Osteocyte (in vitro differentiated cells): ENCODE data around the gene RHEX. TPM values are rescaled to one million over a fixed set of nuclear protein-coding genes. Genes with fewer than 3 reads are reported as not detected.

ENCODE experiments used
- DNase-seq: peaks from one replicate; pipeline ENCODE4 v3.0.0; 2021; ENCODE audit warnings: mixed read lengths; ENCODE audit not compliant: unreplicated experiment; ENCODE audit errors: extremely low spot score
- H3K27ac Mint-ChIP-seq: one replicate; pipeline ENCODE4 v1.8.0; 2021; ENCODE audit warnings: mild to moderate bottlenecking, mixed read lengths; ENCODE audit not compliant: unreplicated experiment
- H3K27me3 Mint-ChIP-seq: one replicate; pipeline ENCODE4 v1.8.0; 2021; ENCODE audit warnings: mixed read lengths; ENCODE audit not compliant: unreplicated experiment
- H3K36me3 Mint-ChIP-seq: one replicate; pipeline ENCODE4 v1.8.0; 2021; ENCODE audit warnings: mixed read lengths; ENCODE audit not compliant: unreplicated experiment
- H3K4me1 Mint-ChIP-seq: one replicate; pipeline ENCODE4 v1.8.0; 2021; ENCODE audit warnings: mixed read lengths; ENCODE audit not compliant: unreplicated experiment
- H3K4me3 Mint-ChIP-seq: one replicate; pipeline ENCODE4 v1.8.0; 2021; ENCODE audit warnings: mild to moderate bottlenecking, moderate library complexity, mixed read lengths; ENCODE audit not compliant: unreplicated experiment
- H3K9me3 Mint-ChIP-seq: one replicate; pipeline ENCODE4 v1.8.0; 2021; ENCODE audit warnings: mixed read lengths; ENCODE audit not compliant: unreplicated experiment
- total RNA-seq: library from RNA; stranded (reverse); gene quantifications from 2 replicates; pipeline ENCODE4 v1.2.1, GENCODE V29; 2021
- TF ChIP-seq, protein P1 (sequence below): fragments of 200-600 bp; sonication (generic); IDR thresholded peaks from 2 replicates; pipeline ENCODE4 v1.5.0; 2021; ENCODE audit warnings: antibody characterized with exemption, mild to moderate bottlenecking, moderate library complexity

The RHEX gene
- total RNA-seq, 1 donor from 2014 or later = not detected

DNA sequence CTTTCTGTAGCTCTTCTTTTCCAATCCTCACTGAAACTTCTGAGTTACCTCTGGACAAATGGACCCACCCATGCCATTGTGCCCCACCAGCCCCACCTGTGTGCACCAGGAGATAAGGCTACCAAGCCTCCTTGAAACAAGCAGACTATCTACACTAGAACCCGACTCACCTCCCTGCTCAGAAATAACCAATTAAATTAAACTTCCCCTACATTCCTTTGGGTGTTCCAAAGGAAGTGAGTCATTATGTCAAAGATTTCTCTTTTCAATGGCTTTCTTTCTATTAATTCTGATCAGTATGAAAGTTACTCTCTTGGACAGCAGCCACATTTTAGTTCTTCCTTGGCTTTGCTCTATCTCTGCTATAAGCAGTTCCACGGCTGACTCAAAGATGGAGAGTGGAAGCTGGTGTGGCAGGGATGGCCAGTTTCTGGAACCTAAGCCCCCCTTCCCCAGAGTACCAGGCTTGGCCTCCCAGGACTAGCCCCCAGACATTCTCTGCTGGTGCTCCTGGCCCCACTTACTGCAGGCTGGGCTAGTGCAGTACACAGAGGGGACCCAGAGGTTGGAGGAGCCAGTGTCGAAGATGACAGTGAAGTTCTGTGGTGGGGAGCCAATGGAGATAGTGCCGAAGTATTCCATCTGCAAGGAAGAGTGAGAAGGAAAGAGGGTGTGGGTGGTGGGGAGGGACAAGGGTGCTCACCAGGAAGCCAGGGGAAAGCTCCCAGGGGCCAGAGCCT is 31.2 kb upstream of the RHEX start:
- Mint-ChIP-seq H3K4me1 (peaks cover 9% of the 10 kb centered on the region), H3K9me3 (peaks cover 1% of the 10 kb centered on the region), H3K4me3 (no peak overlapping the region), H3K36me3 (no peaks in the 10 kb centered on the region), H3K27ac (no peak overlapping the region), H3K27me3 (peaks cover 17% of the 10 kb centered on the region)
- DNase-seq = peak; percentile 53
- TF ChIP-seq, protein P1, sequence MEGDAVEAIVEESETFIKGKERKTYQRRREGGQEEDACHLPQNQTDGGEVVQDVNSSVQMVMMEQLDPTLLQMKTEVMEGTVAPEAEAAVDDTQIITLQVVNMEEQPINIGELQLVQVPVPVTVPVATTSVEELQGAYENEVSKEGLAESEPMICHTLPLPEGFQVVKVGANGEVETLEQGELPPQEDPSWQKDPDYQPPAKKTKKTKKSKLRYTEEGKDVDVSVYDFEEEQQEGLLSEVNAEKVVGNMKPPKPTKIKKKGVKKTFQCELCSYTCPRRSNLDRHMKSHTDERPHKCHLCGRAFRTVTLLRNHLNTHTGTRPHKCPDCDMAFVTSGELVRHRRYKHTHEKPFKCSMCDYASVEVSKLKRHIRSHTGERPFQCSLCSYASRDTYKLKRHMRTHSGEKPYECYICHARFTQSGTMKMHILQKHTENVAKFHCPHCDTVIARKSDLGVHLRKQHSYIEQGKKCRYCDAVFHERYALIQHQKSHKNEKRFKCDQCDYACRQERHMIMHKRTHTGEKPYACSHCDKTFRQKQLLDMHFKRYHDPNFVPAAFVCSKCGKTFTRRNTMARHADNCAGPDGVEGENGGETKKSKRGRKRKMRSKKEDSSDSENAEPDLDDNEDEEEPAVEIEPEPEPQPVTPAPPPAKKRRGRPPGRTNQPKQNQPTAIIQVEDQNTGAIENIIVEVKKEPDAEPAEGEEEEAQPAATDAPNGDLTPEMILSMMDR = no peak

DNA sequence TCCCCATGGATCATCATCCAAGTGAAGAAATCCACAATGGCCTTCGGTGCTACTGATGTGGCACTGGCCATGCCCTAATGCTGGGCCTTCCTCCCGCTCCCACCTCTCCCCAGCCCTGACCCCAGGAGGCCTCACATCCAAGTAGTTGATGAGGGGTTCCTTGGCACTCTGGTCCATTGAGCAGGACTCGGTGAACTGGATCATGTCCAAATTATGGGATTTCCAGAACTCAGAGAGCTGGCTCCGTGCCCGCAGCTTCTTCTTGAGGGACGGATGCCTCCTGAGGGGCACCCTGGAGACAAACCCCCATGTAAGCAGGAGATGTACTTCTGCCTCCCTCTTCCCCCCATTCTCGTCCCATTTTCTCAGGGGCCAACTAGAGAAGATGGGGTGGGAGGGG is 30.2 kb upstream of the RHEX start:
- H3K4me3 Mint-ChIP-seq = no peak overlapping the region
- TF ChIP-seq, protein P1 = no peak
- peaks cover 9% of the 10 kb centered on the region for H3K4me1 Mint-ChIP-seq
- peak; percentile 72 for DNase-seq
- no peaks in the 10 kb centered on the region for H3K36me3 Mint-ChIP-seq
- H3K9me3 Mint-ChIP-seq = peaks cover 5% of the 10 kb centered on the region
- H3K27me3 Mint-ChIP-seq = peaks cover 23% of the 10 kb centered on the region
- H3K27ac Mint-ChIP-seq = no peak overlapping the region

DNA sequence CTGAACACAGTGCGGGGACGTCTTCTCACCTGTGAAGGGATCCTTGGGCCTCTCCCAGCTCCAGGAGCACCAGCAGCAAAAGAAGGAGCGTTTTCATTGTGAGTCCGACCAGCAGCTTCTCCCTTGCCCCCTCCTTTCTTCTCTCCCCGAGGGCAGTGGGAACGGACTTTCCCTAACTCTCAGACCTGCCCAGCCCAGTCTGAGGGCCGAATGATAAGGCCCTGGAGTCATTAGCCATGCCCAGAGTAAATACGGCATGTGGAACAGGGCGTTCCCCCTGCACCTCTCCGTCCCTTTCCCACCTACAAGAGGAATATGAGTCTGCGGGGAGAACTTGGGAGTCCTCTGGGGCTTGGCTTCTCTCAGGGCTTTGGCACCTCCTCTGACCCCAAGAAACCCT is 29.3 kb upstream of the RHEX start, which contains the start of gene CTSE:
Gene CTSE, minus strand, starts transcription at position 201 of the 400 bp plus-strand sequence. Its CDS starts 104 bp downstream, at position 97.
- TF ChIP-seq, protein P1 = no peak
- Mint-ChIP-seq H3K27me3 (peaks cover 23% of the 10 kb centered on the region), H3K4me3 (no peak within 1 kb of the TSS), H3K36me3 (no peaks in the 10 kb centered on the region), H3K4me1 (peaks cover 9% of the 10 kb centered on the region), H3K27ac (no peak within 1 kb of the TSS), H3K9me3 (peaks cover 5% of the 10 kb centered on the region)
- peak; percentile 72 for DNase-seq

DNA sequence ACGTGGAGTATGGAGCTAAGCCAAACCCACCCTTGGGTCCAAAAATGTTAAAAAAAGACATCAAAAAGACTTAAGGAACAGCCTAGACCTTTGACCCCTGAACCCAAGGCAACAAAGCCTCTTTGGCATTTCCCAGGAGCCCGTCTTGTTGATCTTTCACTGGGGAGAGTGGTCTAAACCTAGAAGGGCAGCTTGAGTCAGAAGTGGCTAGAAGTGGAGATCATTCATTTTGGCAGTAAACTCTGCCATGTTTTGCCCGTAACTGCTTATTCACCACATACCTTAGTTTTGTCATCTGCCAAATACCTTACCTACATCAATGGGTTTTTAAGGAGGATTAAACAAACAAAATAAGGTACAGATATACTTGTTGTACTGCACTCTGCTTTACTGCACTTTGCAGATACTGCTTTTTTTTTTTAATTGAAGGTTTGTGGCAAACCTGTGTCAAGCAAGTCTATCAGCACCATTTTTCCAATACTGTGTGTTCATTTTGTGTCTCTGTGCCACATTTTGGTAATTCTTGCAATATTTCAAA is 27.6 kb upstream of the RHEX start:
- Mint-ChIP-seq H3K36me3 (no peaks in the 10 kb centered on the region), H3K4me1 (peaks cover 9% of the 10 kb centered on the region), H3K9me3 (peaks cover 5% of the 10 kb centered on the region), H3K4me3 (no peak overlapping the region), H3K27ac (no peak overlapping the region), H3K27me3 (peaks cover 30% of the 10 kb centered on the region)
- TF ChIP-seq, protein P1 = no peak
- DNase-seq = no peak

DNA sequence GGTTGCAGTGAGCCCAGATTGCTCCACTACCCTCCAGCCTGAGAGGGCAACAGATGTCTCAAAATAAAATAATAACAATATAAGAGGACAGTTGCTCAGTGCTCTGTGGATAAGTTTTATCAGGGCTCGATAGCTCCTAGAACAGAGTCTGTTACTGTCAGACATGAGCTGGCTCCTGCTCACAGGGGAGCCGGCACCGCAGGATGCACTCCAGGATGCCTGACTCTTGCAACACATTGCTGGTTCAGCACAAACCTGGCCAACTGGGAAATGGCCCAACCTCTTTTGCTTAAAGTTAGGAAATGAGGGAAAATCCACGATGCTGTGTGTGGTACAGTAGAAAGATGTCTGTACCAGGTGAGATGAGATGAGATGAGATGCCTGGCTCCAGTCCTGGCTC is 23.5 kb upstream of the RHEX start:
- no peaks in the 10 kb centered on the region for H3K36me3 Mint-ChIP-seq
- DNase-seq = peak; percentile 51
- H3K27ac Mint-ChIP-seq = no peak overlapping the region
- H3K9me3 Mint-ChIP-seq = peaks cover 5% of the 10 kb centered on the region
- H3K4me1 Mint-ChIP-seq = no peaks in the 10 kb centered on the region
- H3K27me3 Mint-ChIP-seq = peaks cover 52% of the 10 kb centered on the region
- TF ChIP-seq, protein P1 = no peak
- H3K4me3 Mint-ChIP-seq = no peak overlapping the region
